D721Med (cell line): ENCODE measurements around the gene CLRN3.

Experiments used
- DNase-seq: peaks from one replicate; pipeline ENCODE4 v3.0.0; 2011; ENCODE audit warnings: low spot score; ENCODE audit not compliant: insufficient read length
- FAIRE-seq: peaks from 2 replicates; lab custom pipeline; 2011; peaks lifted over from hg19 to GRCh38; lab: Jason Lieb, UNC
- TF ChIP-seq, protein P1 (sequence below): IDR thresholded peaks from 2 replicates; pipeline ENCODE4 v1.5.1; 2012; ENCODE audit warnings: mild to moderate bottlenecking, control low read depth; ENCODE audit not compliant: insufficient read depth; ENCODE audit errors: missing control alignments

CLRN3 gene

GRCh38 chr10:127906548-127907377 lies 14.0 kb upstream of the CLRN3 start, which contains the start of gene PTPRE:
Gene PTPRE (plus strand): TSS chr10:127907103. CDS start chr10:128040882, 133,779 bp downstream.
- TF ChIP-seq, protein P1, sequence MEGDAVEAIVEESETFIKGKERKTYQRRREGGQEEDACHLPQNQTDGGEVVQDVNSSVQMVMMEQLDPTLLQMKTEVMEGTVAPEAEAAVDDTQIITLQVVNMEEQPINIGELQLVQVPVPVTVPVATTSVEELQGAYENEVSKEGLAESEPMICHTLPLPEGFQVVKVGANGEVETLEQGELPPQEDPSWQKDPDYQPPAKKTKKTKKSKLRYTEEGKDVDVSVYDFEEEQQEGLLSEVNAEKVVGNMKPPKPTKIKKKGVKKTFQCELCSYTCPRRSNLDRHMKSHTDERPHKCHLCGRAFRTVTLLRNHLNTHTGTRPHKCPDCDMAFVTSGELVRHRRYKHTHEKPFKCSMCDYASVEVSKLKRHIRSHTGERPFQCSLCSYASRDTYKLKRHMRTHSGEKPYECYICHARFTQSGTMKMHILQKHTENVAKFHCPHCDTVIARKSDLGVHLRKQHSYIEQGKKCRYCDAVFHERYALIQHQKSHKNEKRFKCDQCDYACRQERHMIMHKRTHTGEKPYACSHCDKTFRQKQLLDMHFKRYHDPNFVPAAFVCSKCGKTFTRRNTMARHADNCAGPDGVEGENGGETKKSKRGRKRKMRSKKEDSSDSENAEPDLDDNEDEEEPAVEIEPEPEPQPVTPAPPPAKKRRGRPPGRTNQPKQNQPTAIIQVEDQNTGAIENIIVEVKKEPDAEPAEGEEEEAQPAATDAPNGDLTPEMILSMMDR, result peak; percentile 67
- DNase-seq (no peak), FAIRE-seq (no peak)

GRCh38 chr10:127905848-127906261 lies 13.1 kb upstream of the CLRN3 start:
- DNase-seq (no peak), FAIRE-seq (no peak)
- TF ChIP-seq, protein P1, result no peak

DNA sequence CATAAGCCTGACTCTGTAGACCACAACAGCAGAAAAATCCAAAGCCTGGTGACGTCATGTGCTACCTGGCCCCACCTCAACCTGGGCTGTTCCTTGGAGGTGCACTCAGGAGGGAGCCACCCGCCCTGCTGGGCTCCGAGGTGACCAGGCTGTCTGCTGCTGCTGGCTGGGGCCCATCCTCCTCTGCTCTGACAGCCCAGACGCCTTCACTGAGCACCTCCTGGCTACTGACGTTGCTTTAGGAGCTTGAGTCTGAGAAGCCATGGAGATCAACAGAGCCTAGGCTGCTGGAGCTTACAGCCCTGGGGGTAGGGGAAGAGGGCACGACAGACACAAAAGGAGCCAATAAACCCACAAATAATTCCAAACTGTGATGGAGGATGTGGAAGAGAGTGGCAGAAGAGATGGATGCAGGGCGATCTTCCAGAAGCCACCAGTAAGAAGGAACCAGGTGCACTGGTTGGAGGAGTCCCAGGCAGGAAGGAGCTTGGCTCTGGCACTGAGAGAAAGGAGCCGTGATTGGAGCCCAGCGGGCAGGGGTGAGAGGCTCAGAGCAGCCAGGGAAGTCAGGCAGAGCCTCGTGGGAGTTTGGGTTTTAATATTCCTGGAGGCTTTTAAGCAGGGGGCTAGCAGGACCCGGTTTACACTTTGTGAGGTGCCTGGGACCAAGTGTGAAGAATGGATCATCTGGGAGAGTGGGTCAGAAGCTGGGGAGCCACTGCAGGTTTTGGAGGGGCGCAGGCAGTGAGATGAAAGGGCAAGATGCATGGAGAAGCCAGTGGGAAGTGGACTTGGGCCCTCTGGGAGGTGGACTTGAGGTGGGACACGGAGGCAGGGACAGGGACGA lies 12.5 kb upstream of the CLRN3 start:
- FAIRE-seq (no peak), DNase-seq (no peak)
- TF ChIP-seq, protein P1, result no peak

DNA sequence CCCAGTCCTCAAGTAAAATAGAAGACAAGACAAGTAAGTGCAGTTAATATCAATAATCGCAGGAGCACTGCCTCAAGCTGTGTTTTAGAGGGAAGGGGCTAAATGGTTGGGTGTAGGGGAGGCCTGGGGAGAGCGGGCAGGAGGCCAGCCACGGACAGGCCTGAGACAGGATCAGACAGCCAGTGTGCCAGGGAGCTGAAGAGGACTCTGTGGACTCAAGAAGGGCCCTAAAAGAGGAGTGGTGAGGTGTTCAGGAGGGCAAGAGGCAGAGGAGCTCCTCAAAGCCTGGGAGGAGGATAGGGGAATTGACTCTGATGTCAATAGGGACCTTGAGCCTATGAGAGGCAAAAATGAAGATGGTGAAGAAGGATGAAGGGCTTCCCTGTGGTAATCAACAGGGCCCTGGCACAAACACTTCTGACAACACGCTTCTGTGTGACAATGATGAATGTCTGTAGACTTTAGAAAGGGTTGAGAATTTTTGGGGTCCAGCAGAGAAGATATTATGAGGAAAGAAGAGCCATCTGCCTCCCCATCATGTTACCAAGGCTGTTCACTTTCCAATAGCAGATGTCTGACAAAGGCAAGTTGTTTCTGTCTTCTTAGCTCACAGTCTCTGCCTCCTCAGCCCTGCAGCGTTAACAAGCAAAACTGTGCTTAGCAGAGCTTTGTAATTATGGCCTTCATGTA lies 11.7 kb upstream of the CLRN3 start:
- DNase-seq, result no peak
- no peak for FAIRE-seq
- TF ChIP-seq, protein P1, result no peak

GRCh38 chr10:127903789-127904188 lies 11.0 kb upstream of the CLRN3 start:
- TF ChIP-seq, protein P1, result no peak
- DNase-seq (no peak), FAIRE-seq (no peak)

DNA sequence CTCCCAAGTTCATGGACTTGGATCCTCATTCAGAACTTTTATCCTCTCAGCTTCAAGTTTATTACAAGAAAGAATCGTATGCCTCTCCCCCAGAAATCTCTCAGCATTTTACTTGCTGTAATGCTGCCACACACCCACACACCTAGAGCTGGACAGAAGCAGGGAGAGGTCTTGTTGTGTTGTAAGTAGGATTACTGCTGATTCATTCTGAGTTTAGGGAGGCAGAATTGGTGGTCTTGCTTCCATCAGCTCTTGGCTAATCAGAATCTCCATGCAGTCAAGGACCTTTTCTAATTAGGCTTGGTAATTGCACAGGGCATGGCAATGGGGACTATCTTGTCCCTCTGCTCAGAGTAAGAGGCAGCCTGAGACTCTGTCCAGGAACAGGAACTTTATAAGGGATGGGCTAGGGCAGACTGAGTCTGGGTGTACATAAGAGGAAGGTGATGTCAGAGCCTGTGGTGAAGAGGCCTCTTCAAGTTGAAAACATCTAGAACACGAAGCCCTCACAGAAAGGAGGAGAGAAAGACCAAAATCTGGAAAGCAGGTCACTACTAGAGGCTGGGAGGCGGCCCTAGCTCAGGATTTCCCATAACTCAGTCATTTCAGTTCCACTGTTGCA lies 7.1 kb upstream of the CLRN3 start:
- TF ChIP-seq, protein P1, result no peak
- DNase-seq, result no peak
- FAIRE-seq, result no peak
